ENCODE results near the gene TCP11L1. TPM values are rescaled to one million over a fixed set of nuclear protein-coding genes. Genes with fewer than 3 reads are reported as not detected.

TCP11L1 gene
- total RNA-seq, 4 donors from 2014 or later, result 45.9 to 122 (median 61.8) TPM

- Histone ChIP-seq H3K4me1 (no peaks in the 10 kb centered on the region), H3K36me3 (peaks cover 0 to 72% (median 12%) of the 10 kb centered on the region in 3 donors), H3K27ac (no peak overlapping the region), H3K27me3 (no peaks in the 10 kb centered on the region), H3K9me3 (no peaks in the 10 kb centered on the region), H3K4me3 (no peak overlapping the region)
- no peak for DNase-seq (ENCODE audit: low spot score in 2 of 2)
- 88 to 89% methylated on average over 1 of the region's 1 CpG for WGBS, 2 donors
- no peak for TF ChIP-seq EP300 (IDR thresholded peaks at IDR 0.05)
- no peak for TF ChIP-seq CTCF (IDR thresholded peaks at IDR 0.05)
- TF ChIP-seq POLR2A (IDR thresholded peaks at IDR 0.05), result no peak
These were observed 44.5 kb downstream of the TCP11L1 start for GRCh38 chr11:33083918-33084317.

GRCh38 chr11:33086017-33086416, 46.6 kb downstream of the TCP11L1 start:
- TF ChIP-seq EP300 (IDR thresholded peaks at IDR 0.05) (no peak), CTCF (IDR thresholded peaks at IDR 0.05) (no peak), POLR2A (IDR thresholded peaks at IDR 0.05) (no peak)
- peaks cover 0 to 54% (median 5%) of the 10 kb centered on the region in 3 donors for H3K36me3 ChIP-seq
- no peaks in the 10 kb centered on the region for H3K9me3 ChIP-seq
- 73 to 77% methylated on average over 1 of the region's 1 CpG for WGBS, 2 donors
- DNase-seq (ENCODE audit: low spot score in 2 of 2), result no peak
- no peak overlapping the region for H3K4me3 ChIP-seq
- H3K27ac ChIP-seq, result no peak overlapping the region
- H3K27me3 ChIP-seq, result no peaks in the 10 kb centered on the region
- no peaks in the 10 kb centered on the region for H3K4me1 ChIP-seq

- no peak overlapping the region for H3K4me3 ChIP-seq
- H3K36me3 ChIP-seq, result peaks cover 0 to 43% (median 0%) of the 10 kb centered on the region in 3 donors
- H3K9me3 ChIP-seq, result no peaks in the 10 kb centered on the region
- H3K27ac ChIP-seq, result no peak overlapping the region
- DNase-seq (ENCODE audit: low spot score in 2 of 2), result no peak
- TF ChIP-seq POLR2A (IDR thresholded peaks at IDR 0.05) (no peak), CTCF (IDR thresholded peaks at IDR 0.05) (no peak), EP300 (IDR thresholded peaks at IDR 0.05) (no peak)
- H3K4me1 ChIP-seq, result no peaks in the 10 kb centered on the region
- no peaks in the 10 kb centered on the region for H3K27me3 ChIP-seq
These were observed 50.4 kb downstream of the TCP11L1 start for GRCh38 chr11:33089776-33090175.

GRCh38 chr11:33094157-33094556, 54.8 kb downstream of the TCP11L1 start:
- TF ChIP-seq EP300 (IDR thresholded peaks at IDR 0.05), result no peak
- no peak for TF ChIP-seq POLR2A (IDR thresholded peaks at IDR 0.05)
- no peak for TF ChIP-seq CTCF (IDR thresholded peaks at IDR 0.05)
- H3K36me3 ChIP-seq, result peaks cover 0 to 56% (median 7%) of the 10 kb centered on the region in 3 donors
- H3K27me3 ChIP-seq, result no peaks in the 10 kb centered on the region
- no peak for DNase-seq (ENCODE audit: low spot score in 2 of 2)
- 41 to 42% methylated on average over 1 of the region's 1 CpG for WGBS, 2 donors
- H3K27ac ChIP-seq, result no peak overlapping the region
- H3K4me1 ChIP-seq, result no peaks in the 10 kb centered on the region
- H3K4me3 ChIP-seq, result no peak overlapping the region
- H3K9me3 ChIP-seq, result no peaks in the 10 kb centered on the region

GRCh38 chr11:33103836-33104235, 64.5 kb downstream of the TCP11L1 start:
- H3K4me1 ChIP-seq, result no peaks in the 10 kb centered on the region
- no peak overlapping the region for H3K4me3 ChIP-seq
- peaks cover 0 to 77% (median 9%) of the 10 kb centered on the region in 3 donors for H3K36me3 ChIP-seq
- DNase-seq (ENCODE audit: low spot score in 2 of 2), result no peak
- H3K9me3 ChIP-seq, result no peaks in the 10 kb centered on the region
- TF ChIP-seq POLR2A (IDR thresholded peaks at IDR 0.05), result no peak
- no peak for TF ChIP-seq CTCF (IDR thresholded peaks at IDR 0.05)
- no peak for TF ChIP-seq EP300 (IDR thresholded peaks at IDR 0.05)
- no peak overlapping the region for H3K27ac ChIP-seq
- no peaks in the 10 kb centered on the region for H3K27me3 ChIP-seq

Data from tibial nerve (tissue), 4 donors.